Upper lobe of right lung (tissue), 1 donor: ENCODE measurements around the gene BMPER. TPM values are rescaled to one million over a fixed set of nuclear protein-coding genes. Genes with fewer than 3 reads are reported as not detected.

Experiments
- ATAC-seq: fragments of 200-7000 bp; cut with Tn5 transposase; one replicate; pipeline ENCODE4 v1.9.1; 2020; ENCODE audit warnings: mild to moderate bottlenecking, moderate library complexity
- DNase-seq: peaks from one replicate; pipeline ENCODE4 v3.0.0-alpha.2; 2020
- H3K27ac ChIP-seq: fragments of 200-600 bp; one replicate; pipeline ENCODE4 v1.8.0; 2022
- H3K27me3 ChIP-seq: fragments of 200-600 bp; one replicate; pipeline ENCODE4 v1.8.0; 2022; ENCODE audit warnings: mild to moderate bottlenecking
- H3K36me3 ChIP-seq: fragments of 200-600 bp; one replicate; pipeline ENCODE4 v1.8.0; 2022
- H3K4me1 ChIP-seq: fragments of 200-600 bp; one replicate; pipeline ENCODE4 v1.8.0; 2022
- H3K4me3 ChIP-seq: fragments of 200-600 bp; one replicate; pipeline ENCODE4 v1.8.0; 2022; ENCODE audit warnings: mild to moderate bottlenecking
- H3K9me3 ChIP-seq: fragments of 200-600 bp; one replicate; pipeline ENCODE4 v1.8.0; 2022
- intact Hi-C: fragments of 100-400 bp; cut with DNase I; formaldehyde crosslinking; loops from one replicate; pipeline ENCODE4 v1.11.0; 2022
- total RNA-seq: library from RNA; stranded (reverse); fragmentation: NEBNext Ultra II Directional; extraction: Animal tissue kit (Norgen Biotek cat#: 25700); gene quantifications from one replicate; pipeline ENCODE4 v1.2.1, GENCODE V29; 2021
- TF ChIP-seq, protein P1 (sequence below): fragments of 200-600 bp; IDR thresholded peaks from one replicate; pipeline ENCODE4 v1.8.0; 2022; ENCODE audit warnings: antibody characterized with exemption
- donor health status: DM: no; HTN: yes; CAD: no; lungs with severe emphysema.

BMPER gene
- total RNA-seq, 1 donor from 2014 or later = 10.0 TPM

DNA sequence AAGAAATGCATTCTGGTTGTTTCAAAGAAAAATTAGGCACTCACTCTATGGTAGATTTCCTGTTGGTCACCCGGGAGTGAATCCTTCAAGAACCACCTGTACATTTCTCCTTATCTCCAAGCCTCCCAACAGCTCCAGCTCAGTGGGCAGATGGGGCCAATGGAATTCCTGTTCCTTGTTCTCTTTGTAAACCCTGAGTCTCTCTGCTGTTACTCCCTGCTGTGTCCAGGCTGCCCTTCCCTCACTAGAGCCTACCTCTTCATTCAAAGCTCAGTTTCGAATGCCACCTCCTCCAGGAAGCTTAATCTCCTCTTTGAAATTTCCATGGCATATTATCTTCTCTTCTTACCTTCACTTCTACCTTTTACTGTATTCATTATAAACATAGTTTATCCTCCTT is 3.5 kb upstream of the BMPER start:
- Histone ChIP-seq H3K4me3 (no peak overlapping the region), H3K27ac (no peak overlapping the region), H3K27me3 (peaks cover 48% of the 10 kb centered on the region), H3K36me3 (no peaks in the 10 kb centered on the region), H3K4me1 (peaks cover 4% of the 10 kb centered on the region), H3K9me3 (no peaks in the 10 kb centered on the region)
- no peak for ATAC-seq
- DNase-seq = no peak
- TF ChIP-seq, protein P1, sequence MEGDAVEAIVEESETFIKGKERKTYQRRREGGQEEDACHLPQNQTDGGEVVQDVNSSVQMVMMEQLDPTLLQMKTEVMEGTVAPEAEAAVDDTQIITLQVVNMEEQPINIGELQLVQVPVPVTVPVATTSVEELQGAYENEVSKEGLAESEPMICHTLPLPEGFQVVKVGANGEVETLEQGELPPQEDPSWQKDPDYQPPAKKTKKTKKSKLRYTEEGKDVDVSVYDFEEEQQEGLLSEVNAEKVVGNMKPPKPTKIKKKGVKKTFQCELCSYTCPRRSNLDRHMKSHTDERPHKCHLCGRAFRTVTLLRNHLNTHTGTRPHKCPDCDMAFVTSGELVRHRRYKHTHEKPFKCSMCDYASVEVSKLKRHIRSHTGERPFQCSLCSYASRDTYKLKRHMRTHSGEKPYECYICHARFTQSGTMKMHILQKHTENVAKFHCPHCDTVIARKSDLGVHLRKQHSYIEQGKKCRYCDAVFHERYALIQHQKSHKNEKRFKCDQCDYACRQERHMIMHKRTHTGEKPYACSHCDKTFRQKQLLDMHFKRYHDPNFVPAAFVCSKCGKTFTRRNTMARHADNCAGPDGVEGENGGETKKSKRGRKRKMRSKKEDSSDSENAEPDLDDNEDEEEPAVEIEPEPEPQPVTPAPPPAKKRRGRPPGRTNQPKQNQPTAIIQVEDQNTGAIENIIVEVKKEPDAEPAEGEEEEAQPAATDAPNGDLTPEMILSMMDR = no peak
- intact Hi-C loops = no loop called here

DNA sequence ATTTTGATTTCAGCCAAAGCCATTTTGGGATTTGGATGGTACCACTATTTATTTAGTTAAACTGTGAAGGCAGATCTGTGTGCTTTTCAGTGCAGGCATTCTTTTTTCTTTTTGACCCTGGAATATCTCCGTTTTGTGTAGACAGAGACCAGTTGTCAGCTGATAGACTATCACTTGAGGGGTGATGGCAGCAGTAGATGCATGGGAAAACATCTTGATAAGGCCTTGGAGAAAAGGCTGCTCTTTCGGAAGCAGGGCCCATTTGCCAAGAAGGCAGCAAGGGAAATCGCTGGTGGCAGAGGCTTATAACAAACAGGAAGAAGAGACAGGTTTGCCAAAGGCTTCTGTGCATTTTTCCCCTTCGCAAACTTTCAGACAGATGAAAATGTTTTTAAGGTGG is 2.6 kb upstream of the BMPER start:
- H3K4me1 ChIP-seq = peaks cover 4% of the 10 kb centered on the region
- peaks cover 55% of the 10 kb centered on the region for H3K27me3 ChIP-seq
- no peak overlapping the region for H3K27ac ChIP-seq
- H3K36me3 ChIP-seq = no peaks in the 10 kb centered on the region
- intact Hi-C loops = no loop called here
- no peak overlapping the region for H3K4me3 ChIP-seq
- TF ChIP-seq, protein P1 = no peak
- no peaks in the 10 kb centered on the region for H3K9me3 ChIP-seq
- ATAC-seq (no peak), DNase-seq (no peak)

DNA sequence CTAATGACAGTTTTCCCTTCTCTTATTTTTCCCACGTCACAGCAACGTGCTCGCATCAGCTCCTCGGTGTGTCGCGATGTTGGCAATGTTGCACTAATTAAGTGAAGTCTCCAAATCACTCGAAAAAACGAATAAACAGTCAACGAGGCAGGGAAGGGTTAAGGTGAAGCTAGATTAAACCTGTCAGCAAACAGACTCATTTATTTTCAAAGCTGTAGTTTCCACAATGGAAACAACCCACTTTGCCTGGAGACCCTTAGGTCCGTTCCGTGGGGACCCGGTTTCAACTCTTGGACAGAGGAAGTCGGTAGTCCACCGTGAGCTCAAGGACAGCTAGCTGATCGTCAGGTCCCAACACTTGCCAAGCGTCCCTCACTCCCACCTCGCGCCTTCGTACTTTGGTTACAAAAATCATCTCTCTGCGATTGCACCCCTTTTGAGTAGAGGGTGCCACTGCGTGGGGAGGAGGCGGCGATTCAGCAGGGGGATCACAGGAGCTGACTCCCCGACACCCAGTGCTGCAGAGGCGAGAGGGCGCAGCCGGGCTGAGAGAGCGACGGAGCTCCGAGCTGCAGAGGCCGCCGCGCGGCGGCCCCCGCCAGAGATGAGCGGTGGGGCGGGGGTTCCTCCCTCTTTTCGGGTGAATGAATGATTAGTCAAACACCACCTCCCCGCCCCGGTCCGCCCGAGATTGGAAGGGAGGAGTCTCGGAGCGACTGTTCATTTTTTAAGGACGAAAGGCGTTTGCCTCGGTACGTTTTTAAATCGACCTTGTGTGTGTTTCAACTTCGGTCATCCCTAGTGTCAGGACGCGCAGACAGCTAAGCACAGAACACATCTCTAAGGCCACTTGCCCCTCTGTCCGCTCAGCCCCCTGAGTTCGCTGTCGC is 1.3 kb upstream of the BMPER start:
- peak overlapping the region; percentile 79 for H3K27ac ChIP-seq
- peak; percentile 65 for ATAC-seq
- intact Hi-C loops = no loop called here

DNA sequence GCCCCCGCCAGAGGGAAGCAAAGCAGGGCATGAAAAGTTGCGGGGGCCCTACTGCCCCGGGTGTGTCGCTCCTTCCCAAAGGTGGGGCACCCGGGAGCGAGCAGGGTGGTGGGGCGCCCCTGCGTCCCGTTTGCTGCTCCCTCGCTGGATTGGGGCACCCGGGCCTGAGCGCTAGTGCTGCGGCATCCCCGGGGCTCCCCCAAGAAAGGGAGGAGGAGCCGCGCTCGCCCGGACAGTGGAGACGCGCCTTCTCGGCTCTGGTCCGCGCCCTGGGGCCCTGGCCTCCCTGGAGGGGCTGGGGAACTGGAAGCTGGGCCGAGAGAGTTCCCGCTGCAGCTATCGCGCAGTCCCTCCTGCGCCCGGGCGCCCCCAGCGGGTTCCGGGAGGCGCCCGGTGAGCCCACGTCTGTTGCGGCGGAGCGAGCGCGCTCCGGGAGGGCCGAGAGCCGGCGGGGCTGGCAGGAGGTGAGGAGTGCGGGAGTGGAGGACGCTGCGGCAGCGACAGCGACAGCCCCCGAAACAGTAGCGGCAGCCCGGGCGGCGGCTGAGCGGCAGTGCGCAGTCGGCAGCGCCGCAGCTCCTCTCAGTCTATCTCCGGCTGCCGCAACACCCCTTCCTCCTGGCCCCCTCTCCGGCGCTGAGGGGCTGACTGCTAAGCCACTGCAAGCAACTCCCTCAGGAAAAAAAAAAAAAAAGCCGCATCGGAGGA is 504 bp upstream of the BMPER start:
- peak; percentile 66 for DNase-seq
- H3K9me3 ChIP-seq = no peaks in the 10 kb centered on the region
- H3K27ac ChIP-seq = peak overlapping the region; percentile 79
- ATAC-seq = peak; percentile 76
- peak overlapping the region; percentile 60 for H3K4me3 ChIP-seq
- TF ChIP-seq, protein P1 = peak; percentile 16
- H3K4me1 ChIP-seq = peaks cover 4% of the 10 kb centered on the region
- H3K36me3 ChIP-seq = no peaks in the 10 kb centered on the region
- H3K27me3 ChIP-seq = peaks cover 59% of the 10 kb centered on the region
- intact Hi-C loops = no loop called here

More for the DNA sequence above, 1.3 kb upstream of the BMPER start:
- Histone ChIP-seq H3K4me1 (peaks cover 4% of the 10 kb centered on the region), H3K27me3 (peaks cover 59% of the 10 kb centered on the region), H3K4me3 (peak overlapping the region; percentile 60), H3K9me3 (no peaks in the 10 kb centered on the region), H3K36me3 (no peaks in the 10 kb centered on the region)
- TF ChIP-seq, protein P1 = no peak
- DNase-seq = peak; percentile 67

DNA sequence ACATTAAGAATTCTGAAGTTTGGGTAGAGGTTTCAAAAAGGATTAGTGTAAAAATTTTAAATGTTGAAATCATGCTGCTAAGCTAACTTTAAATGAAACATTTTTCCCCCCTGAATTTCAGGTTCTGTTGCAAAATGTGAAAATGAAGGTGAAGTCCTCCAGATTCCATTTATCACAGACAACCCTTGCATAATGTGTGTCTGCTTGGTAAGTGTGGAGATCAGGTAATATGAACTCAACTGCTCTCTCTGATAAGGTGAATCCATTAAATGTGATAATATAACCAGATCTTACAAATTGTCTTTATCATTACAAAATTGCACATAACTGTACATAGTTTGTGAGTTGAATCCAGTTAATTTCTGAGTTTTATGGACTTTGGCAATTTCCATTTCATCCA is 1.4 kb downstream of the BMPER start:
- Histone ChIP-seq H3K36me3 (no peaks in the 10 kb centered on the region), H3K27ac (no peak overlapping the region), H3K9me3 (no peaks in the 10 kb centered on the region), H3K4me1 (peaks cover 4% of the 10 kb centered on the region), H3K4me3 (peak overlapping the region; percentile 6), H3K27me3 (peaks cover 54% of the 10 kb centered on the region)
- intact Hi-C loops = no loop called here
- DNase-seq = no peak
- ATAC-seq = no peak
- TF ChIP-seq, protein P1 = no peak
